H7 (cell line): ENCODE results near the gene HRH2. TPM values are rescaled to one million over a fixed set of nuclear protein-coding genes. Genes with fewer than 3 reads are reported as not detected.

Experiments used
- DNase-seq: peaks from one replicate; pipeline ENCODE4 v3.0.0; 2012
- H3K27me3 ChIP-seq: 2 replicates; pipeline ENCODE4 v1.6.0; 2011; ENCODE audit warnings: mild to moderate bottlenecking, low read length; ENCODE audit not compliant: control insufficient read depth, insufficient read depth
- H3K36me3 ChIP-seq: replicated peaks from 2 replicates; pipeline ENCODE4 v1.5.1; 2011; ENCODE audit warnings: low read length; ENCODE audit not compliant: control insufficient read depth, insufficient read depth
- H3K4me3 ChIP-seq: 2 replicates; pipeline ENCODE4 v1.5.1; 2011; ENCODE audit warnings: low read depth, mild to moderate bottlenecking, control low read depth, low read length, moderate library complexity; ENCODE audit not compliant: insufficient read depth
- total RNA-seq: library from RNA; depleted of rRNA; stranded (reverse); fragments of >200 nt; shearing (Covaris generic); gene quantifications from 2 replicates; pipeline ENCODE4 v1.2.3, GENCODE V29; 2014

The HRH2 gene
- total RNA-seq, 1 experiment from 2014 or later = 5.5 TPM

DNA sequence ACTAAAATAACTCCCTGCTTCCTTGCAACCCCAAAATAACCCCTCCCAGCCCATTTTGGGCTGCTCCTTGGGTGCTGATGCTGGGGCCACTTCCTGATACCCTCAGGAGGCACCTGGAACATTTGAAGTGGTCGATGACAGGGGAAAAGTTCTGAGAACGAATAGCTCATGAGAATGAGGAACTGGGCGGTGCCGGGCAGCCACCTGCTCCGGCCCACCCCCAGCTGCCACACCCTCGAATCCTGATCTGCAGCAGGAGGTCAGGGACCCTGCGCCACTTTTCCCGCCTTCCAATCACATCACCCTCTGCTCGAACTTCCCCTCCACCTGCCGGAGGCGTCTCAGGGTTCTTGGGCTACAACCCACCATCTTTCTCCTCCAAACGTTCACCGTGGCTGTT is 19.7 kb downstream of the HRH2 start:
- DNase-seq = no peak
- no peaks in the 10 kb centered on the region for H3K27me3 ChIP-seq
- H3K36me3 ChIP-seq = no peaks in the 10 kb centered on the region
- H3K4me3 ChIP-seq = no peak overlapping the region

DNA sequence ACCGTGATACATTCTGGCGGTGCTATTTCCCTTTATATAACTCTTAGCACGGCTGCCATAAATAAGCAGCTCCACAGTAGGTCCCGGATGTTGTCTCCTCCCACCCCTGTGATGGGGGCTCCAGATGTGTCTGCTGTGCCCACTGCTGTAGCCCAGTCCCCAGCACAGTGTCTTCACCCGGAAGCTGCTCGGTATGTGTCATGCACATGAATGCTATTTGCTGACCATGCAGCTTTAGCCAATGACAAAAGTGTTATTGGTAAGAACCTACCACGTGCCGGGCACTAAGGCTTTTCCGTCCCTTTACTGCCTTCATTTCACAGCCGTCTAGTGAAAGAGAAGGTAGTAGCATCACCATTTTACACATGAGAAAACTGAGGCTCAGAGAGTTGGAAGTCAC is 20.2 kb downstream of the HRH2 start:
- no peaks in the 10 kb centered on the region for H3K36me3 ChIP-seq
- no peaks in the 10 kb centered on the region for H3K27me3 ChIP-seq
- no peak overlapping the region for H3K4me3 ChIP-seq
- DNase-seq = no peak

DNA sequence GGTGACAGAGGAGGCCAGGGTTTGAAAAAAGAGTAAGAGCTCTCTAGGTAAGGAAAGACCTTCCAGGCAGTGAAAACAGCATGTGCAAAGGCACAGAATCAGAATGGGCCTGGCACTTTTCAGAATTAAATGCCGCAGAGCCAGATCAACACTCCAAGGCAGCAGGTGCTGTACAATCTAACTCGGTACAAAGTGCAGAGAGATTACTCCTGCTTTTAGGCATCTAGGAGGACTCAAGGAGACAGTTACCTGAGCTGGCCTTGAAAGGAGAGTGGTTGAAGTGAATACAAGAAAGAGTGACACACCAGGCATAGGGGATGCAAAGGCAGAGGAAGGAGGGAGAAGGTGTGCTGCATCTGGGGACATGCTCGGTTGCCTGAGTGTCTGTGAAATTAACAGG is 21.5 kb downstream of the HRH2 start:
- Histone ChIP-seq H3K4me3 (no peak overlapping the region), H3K36me3 (peaks cover 3% of the 10 kb centered on the region), H3K27me3 (no peaks in the 10 kb centered on the region)
- DNase-seq = no peak

DNA sequence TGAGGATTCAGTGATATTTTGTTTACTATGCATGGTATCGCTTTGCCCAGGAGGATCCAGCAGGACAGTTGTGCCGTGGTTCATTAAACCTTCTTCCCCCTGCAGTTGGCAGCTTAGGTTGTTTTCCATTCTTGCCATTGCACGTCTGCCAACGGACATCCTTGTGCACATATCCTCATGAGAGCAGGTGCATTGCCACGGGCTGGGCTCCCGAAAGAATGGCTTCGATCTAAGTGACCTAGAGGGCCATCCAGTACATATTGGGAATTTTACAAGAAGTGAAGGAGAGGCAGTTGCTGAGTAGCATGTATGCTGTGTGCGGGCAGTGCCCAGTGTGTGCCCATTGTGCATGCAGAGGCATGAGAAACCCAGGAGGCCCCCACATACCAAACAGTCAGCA is 22.1 kb downstream of the HRH2 start:
- Histone ChIP-seq H3K36me3 (peaks cover 3% of the 10 kb centered on the region), H3K27me3 (no peaks in the 10 kb centered on the region), H3K4me3 (no peak overlapping the region)
- DNase-seq = no peak

DNA sequence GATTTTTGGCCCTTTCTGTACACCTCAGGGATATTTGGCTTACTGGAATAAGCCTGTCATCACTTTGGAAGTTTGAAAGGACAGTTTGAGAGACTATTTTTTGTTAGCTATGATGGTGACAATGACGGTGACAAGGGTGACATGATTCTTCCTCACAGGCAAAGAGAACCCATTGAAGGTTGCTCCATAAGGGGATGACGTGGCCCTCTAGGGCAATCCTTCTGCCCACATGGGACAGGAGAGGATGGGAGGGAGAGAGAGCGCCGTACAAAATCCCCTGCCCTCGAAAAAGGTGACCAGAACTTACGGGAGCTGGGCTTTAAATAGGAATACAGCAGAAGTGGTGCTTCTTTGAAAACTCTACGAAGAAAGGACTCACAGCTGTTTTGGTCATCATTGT is 22.6 kb downstream of the HRH2 start:
- Histone ChIP-seq H3K27me3 (no peaks in the 10 kb centered on the region), H3K36me3 (peaks cover 3% of the 10 kb centered on the region), H3K4me3 (no peak overlapping the region)
- no peak for DNase-seq

DNA sequence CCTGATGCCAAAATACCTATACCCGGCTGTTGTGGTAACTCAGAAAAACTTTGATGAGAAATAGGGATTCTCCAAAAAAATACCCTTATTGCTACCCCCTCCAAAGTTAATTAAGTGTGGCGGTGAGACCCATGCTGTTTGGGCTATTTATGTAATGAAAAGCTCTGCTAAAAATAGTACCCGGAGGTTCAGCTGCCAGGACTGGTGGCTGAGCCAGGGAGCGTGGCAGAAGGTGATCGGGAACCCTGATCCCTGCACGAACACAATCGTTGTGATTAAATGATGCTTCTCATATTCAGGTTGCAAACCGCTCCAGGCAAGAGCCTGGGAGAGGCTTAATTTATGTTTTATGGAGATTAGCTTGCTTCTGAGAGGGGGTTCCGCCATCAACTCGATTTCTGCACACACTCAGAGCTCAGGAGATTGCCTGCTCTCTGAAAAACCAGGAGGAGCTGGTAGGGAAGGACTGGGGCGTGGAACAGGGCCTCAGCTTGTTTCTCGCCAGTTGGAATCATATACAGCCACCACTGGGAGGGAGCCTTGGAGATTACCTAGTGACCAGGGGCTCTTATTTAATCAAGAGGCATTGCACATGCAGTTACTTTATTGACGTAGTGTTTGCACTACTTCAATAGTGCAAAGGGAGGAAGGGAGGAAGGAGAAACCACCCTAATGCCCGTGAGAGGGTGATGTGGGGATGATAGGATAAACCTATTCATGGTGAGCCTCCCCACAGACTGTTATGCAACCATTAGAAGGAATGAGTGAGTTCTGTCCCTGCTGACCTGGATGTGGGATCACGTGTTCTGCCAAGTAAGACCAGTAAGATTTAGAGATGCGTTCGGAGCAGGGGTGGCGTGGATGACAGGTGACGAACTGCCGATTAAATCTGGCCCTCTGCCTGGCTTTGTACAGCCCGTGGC is 23.4 kb downstream of the HRH2 start:
- Histone ChIP-seq H3K4me3 (no peak overlapping the region), H3K36me3 (peaks cover 3% of the 10 kb centered on the region), H3K27me3 (no peaks in the 10 kb centered on the region)
- no peak for DNase-seq

DNA sequence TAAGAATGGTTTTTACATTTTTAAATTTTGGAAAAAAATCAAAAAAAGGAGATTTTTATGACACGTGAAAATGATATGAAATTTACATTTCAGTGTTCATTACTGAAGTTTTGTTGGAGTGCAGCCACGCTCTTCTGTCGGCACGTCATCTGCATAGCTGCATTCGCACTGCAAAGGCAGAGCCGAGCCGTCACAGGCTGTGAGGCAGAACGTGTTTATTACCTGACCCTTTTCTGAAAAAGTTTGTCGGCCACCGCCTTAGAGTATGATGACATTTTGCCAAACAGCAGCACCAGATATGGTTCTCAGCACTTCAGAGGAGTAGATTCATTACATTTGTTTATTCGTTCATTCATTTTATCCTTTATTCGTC is 24.1 kb downstream of the HRH2 start:
- H3K36me3 ChIP-seq = peaks cover 3% of the 10 kb centered on the region
- H3K4me3 ChIP-seq = no peak overlapping the region
- H3K27me3 ChIP-seq = no peaks in the 10 kb centered on the region
- no peak for DNase-seq

DNA sequence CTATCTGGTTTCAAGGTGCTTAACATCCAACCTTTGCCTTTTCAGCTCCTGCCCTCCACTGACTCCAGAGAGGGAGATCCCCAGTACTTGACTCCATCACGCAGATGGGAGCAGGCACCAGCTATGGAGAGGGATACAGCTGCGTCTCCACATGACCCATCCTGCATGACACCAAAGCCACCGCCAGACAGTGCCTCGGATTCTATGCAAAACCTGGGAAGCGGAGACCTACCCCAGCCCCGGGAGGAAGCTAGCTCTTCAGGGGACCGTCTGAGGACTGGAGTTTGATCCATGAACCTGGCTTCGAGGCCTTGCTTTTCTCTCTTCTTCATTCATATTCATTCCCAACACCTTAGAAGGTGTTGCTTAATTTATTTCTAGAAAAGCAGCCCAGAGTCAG is 24.8 kb downstream of the HRH2 start:
- no peak for DNase-seq
- no peaks in the 10 kb centered on the region for H3K27me3 ChIP-seq
- peaks cover 3% of the 10 kb centered on the region for H3K36me3 ChIP-seq
- no peak overlapping the region for H3K4me3 ChIP-seq

DNA sequence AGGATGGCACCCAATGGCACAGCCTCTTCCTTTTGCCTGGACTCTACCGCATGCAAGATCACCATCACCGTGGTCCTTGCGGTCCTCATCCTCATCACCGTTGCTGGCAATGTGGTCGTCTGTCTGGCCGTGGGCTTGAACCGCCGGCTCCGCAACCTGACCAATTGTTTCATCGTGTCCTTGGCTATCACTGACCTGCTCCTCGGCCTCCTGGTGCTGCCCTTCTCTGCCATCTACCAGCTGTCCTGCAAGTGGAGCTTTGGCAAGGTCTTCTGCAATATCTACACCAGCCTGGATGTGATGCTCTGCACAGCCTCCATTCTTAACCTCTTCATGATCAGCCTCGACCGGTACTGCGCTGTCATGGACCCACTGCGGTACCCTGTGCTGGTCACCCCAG is 25.4 kb downstream of the HRH2 start:
- no peak overlapping the region for H3K4me3 ChIP-seq
- no peaks in the 10 kb centered on the region for H3K27me3 ChIP-seq
- no peak for DNase-seq
- peaks cover 3% of the 10 kb centered on the region for H3K36me3 ChIP-seq

DNA sequence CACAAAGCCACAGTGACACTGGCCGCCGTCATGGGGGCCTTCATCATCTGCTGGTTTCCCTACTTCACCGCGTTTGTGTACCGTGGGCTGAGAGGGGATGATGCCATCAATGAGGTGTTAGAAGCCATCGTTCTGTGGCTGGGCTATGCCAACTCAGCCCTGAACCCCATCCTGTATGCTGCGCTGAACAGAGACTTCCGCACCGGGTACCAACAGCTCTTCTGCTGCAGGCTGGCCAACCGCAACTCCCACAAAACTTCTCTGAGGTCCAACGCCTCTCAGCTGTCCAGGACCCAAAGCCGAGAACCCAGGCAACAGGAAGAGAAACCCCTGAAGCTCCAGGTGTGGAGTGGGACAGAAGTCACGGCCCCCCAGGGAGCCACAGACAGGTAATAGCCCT is 26.1 kb downstream of the HRH2 start:
- Histone ChIP-seq H3K36me3 (peaks cover 3% of the 10 kb centered on the region), H3K4me3 (no peak overlapping the region), H3K27me3 (no peaks in the 10 kb centered on the region)
- DNase-seq = no peak

DNA sequence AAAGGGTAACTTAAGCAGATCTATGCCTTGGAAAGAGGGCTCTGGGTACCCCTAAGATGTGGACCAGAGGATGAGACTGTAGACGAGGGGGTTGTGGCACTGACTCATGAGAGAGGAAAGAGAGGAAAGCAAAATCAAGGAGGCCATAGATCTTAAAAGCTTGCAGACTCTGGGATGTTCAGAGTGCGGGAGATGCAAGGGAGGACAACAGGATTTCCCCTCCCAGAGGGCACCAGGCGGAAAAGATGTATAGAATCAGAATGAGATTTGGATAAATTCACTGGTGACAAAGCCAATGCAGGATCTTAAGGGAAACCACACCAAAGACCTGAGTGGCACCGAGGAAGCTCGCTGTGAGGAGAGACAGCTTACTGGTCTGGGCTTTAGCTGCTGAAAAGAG is 27.1 kb downstream of the HRH2 start:
- H3K36me3 ChIP-seq = peaks cover 3% of the 10 kb centered on the region
- H3K4me3 ChIP-seq = no peak overlapping the region

DNA sequence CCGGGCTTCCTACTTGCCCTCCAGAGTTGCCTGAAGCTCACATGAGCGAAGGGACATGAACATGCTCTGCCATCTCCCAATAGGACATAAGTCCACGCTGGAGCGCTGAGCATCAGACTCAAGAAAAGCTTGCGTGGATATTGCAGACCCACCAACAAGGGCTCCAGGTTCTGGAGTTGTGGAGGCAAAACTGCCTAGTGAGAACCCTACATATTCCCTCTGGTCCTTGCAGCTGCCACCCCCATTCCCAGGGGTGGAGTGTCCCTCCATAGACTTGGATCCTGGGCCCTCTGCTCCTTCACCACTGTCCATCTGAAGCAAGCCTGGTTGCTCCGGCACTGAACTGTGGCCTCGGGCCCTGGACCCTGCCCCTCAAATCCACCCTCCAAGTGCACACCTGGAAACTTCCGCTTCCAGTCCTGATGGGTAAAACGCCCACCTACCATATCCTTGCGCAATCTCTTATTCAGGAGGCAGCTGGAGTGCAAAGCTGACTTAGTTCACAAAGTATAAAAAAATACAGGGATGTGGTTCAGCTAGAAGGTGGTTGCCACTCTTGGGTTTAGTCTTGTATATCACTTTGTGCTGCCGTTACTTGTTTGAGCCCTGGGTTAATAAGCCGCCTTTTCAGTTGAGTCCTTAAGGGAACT is 28.0 kb downstream of the HRH2 start:
- Histone ChIP-seq H3K4me3 (no peak overlapping the region), H3K36me3 (peaks cover 3% of the 10 kb centered on the region), H3K27me3 (no peaks in the 10 kb centered on the region)
- no peak for DNase-seq

More for the DNA sequence above, 27.1 kb downstream of the HRH2 start:
- no peak for DNase-seq
- H3K27me3 ChIP-seq = no peaks in the 10 kb centered on the region

DNA sequence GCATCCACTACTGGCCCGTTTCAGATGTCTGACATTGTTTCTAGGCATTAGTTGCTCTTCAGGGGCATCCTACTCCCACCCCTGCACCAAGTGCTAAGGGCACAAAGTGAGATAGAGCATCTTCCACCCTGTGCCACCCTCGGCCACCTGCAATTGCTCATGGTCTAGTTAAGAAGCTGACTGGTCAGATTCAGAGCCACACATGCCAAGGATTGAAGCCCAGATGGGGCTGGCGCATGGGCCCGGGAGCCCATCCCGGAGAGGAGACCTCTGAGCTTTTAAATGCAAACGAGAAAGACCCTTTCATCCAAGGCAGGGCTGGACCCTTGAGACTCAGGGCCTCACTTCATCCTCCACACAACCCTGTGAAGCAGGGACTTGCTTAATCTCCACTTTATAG is 28.5 kb downstream of the HRH2 start:
- H3K27me3 ChIP-seq = no peaks in the 10 kb centered on the region
- peaks cover 3% of the 10 kb centered on the region for H3K36me3 ChIP-seq
- DNase-seq = no peak
- H3K4me3 ChIP-seq = no peak overlapping the region

DNA sequence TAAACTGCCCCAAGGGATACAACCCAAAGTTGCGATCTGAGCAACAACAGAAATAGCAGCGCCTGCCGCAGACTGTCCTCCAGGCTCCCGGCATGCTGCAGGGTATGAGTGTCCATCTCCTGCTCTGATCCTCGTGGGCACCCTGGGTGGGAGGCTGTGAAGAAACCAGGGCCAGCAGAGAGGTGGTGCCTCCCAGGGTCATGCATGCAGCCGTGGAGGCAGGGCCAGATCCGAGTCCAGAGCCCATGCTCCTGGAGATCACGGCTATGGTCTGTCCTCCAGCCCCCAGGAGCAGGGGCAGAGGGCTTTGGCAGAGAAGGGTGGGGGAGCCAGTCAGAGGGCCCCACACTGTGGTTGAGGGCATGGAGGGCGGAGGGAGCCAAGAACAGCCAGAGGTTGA is 29.0 kb downstream of the HRH2 start:
- no peak for DNase-seq
- Histone ChIP-seq H3K27me3 (no peaks in the 10 kb centered on the region), H3K4me3 (no peak overlapping the region), H3K36me3 (peaks cover 3% of the 10 kb centered on the region)

DNA sequence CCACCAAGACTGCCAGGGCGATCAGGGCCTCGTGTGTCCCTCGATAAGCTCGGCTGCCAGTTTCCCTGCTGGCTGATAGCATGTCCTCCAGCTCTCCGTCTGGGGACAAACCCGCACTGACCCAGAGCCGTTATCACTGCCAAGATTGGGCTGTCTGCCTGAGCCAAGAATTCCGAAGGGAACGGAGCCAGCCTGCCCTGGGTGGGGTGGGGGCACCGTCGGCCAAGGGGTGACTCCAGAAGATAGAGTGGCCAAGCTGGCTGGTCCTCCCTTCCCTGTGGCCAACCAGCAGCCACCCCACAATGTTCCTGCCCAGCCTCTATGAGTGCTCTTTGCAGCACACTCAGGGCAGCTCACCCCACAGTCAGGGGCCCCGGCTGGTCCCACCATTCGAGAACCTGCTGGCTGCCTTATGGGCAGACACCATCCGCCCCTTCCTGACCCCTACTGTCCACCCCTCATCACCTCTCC is 29.4 kb downstream of the HRH2 start:
- DNase-seq = no peak
- Histone ChIP-seq H3K4me3 (no peak overlapping the region), H3K27me3 (no peaks in the 10 kb centered on the region), H3K36me3 (peaks cover 3% of the 10 kb centered on the region)
